NB4 (cell line): ENCODE data around the gene CEP350.

Source experiments
- POLR2A ChIP-seq: IDR thresholded peaks from 2 replicates; pipeline ENCODE4 v1.6.1; 2011; ENCODE audit warnings: mild to moderate bottlenecking; ENCODE audit not compliant: insufficient read length; ENCODE audit errors: extremely low read depth
- TF ChIP-seq, protein P1 (sequence below): IDR thresholded peaks from one replicate; pipeline ENCODE4 v1.5.1; 2012; ENCODE audit warnings: low read depth, low read length
- TF ChIP-seq, protein P2 (sequence below): IDR thresholded peaks from 2 replicates; pipeline ENCODE4 v1.6.1; 2011; ENCODE audit warnings: low read depth, low read length

DNA sequence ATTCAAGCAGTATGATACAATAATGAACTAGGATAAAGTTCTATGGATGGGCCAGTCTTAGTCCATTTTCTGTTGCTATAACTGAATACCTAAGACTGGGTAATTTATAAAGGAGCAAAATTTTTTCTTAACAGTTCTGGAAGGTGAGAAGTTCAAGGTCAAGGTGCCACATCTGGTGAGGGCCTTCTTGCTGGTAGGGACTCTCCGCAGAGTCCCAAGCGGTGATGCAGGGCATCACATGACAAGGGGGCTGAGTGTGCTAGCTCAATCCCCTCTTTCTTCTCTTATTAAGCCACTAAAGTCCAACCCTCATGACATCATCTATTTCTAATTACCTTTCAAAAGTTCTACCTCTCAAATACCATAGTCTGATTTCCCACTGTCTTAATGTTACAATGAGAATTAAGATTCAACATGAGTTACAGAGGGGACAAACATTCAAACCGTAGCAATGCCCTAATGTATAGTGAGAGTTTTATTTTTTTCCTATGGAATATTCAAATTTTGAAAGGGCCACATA, 107.9 kb downstream of the CEP350 start:
- TF ChIP-seq, protein P1, sequence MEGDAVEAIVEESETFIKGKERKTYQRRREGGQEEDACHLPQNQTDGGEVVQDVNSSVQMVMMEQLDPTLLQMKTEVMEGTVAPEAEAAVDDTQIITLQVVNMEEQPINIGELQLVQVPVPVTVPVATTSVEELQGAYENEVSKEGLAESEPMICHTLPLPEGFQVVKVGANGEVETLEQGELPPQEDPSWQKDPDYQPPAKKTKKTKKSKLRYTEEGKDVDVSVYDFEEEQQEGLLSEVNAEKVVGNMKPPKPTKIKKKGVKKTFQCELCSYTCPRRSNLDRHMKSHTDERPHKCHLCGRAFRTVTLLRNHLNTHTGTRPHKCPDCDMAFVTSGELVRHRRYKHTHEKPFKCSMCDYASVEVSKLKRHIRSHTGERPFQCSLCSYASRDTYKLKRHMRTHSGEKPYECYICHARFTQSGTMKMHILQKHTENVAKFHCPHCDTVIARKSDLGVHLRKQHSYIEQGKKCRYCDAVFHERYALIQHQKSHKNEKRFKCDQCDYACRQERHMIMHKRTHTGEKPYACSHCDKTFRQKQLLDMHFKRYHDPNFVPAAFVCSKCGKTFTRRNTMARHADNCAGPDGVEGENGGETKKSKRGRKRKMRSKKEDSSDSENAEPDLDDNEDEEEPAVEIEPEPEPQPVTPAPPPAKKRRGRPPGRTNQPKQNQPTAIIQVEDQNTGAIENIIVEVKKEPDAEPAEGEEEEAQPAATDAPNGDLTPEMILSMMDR, result no peak
- TF ChIP-seq POLR2A, result no peak
- TF ChIP-seq, protein P2, sequence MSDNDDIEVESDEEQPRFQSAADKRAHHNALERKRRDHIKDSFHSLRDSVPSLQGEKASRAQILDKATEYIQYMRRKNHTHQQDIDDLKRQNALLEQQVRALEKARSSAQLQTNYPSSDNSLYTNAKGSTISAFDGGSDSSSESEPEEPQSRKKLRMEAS, result no peak
